ENCODE results near the gene LANCL2.

The LANCL2 gene

DNA sequence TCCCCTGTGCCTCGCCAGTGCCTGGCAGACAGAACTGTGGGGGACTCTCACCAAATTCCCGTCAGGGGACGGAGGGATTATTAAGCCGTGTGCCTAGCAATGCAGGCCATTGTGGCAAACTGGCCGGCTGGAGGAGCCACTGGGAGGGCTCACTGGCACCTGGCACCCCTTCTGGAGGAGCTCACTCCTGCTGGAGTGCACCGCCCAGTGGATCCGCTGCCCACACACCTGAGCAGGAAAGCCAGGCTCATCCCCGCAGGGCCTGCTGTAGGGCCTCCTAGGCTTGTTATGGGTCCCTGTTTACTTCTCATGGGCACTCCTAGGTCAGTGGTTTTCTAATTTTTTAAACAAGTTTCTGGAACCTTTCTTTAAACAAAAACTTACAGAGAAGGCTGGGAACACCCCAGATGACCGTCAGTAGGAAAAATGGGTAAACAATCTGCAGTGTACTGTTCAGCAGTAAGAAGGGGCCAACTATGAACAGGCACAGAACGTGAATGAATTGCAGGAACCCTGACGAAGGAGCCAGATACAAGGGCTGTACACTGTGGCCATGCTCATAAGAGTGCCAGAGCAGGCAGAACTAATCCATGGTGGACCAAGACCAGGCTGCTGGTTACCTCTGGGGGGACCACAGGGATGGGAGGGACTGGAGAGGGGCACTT, 64.8 kb downstream of the LANCL2 start:
- FAIRE-seq (no peak), DNase-seq (ENCODE audit: insufficient read length, low spot score) (no peak)
- no peak for TF ChIP-seq POLR2A (IDR thresholded peaks at IDR 0.05; ENCODE audit: low read depth, low read length)

GRCh38 chr7:55431898-55432297, 66.8 kb downstream of the LANCL2 start:
- FAIRE-seq (no peak), DNase-seq (ENCODE audit: insufficient read length, low spot score) (no peak)
- no peak for TF ChIP-seq POLR2A (IDR thresholded peaks at IDR 0.05; ENCODE audit: low read depth, low read length)

DNA sequence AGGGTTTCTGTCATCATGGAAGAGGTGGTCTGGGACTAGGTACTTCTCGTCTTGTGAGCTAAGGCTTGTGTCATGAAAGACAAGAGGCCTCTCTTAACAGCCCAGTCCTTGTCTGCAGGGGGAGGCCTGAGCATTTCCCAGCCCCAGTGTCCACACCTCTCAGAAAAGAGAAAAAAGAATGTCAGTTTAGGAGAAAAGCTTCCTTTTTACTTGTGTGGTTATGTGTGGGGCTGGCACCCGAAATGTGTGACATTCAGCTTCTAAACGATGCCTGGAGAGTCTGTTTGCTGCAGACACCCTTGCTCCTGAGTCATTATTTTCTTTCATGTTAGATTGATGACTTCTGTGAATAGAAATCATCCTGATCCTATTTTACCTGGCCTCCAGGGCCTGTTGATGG, 67.4 kb downstream of the LANCL2 start:
- no peak for TF ChIP-seq POLR2A (IDR thresholded peaks at IDR 0.05; ENCODE audit: low read depth, low read length)
- DNase-seq (ENCODE audit: insufficient read length, low spot score) (no peak), FAIRE-seq (no peak)

DNA sequence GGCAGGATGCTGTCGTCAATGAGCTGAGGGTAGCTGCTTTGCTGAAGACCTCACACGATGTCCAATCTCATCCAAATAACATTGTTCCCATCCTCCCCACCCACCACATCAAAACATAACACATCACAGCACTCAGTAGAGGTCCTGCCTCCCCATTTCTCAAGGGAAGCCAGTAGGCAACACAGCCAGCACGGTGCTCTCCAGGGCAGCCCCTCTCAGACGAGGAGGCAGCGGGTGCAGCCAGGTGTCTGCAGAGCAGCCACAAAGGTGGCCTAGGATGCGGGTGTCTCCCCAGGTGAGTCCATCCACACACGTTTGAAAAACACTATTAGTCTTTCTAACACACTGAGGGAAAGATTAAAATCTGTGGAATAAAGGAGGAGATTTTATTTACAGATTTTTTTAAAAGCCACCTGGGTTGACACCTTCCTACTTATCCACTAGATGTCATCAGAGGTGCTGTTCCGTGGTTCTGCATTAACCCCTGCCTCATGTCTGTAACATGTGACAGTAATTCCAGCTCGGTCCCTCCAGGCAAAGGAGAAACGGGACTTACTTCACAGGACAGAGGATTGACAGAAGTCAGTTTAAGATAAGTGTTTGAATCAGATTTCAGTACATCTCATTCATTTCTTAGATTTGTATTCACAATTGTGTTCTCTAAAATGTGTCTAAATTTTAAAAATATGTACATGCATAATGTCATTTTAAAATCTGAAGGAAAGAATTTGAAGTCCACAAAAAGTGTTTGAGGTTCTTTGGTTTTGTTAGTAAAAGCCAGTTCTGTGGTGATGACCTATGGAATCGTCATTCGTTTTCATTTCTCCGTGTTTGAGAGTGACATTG, 68.0 kb downstream of the LANCL2 start:
- no peak for FAIRE-seq
- TF ChIP-seq POLR2A (IDR thresholded peaks at IDR 0.05; ENCODE audit: low read depth, low read length): no peak
- DNase-seq (ENCODE audit: insufficient read length, low spot score): peak; percentile 72

- TF ChIP-seq POLR2A (IDR thresholded peaks at IDR 0.05; ENCODE audit: low read depth, low read length): no peak
- FAIRE-seq: no peak
- DNase-seq (ENCODE audit: insufficient read length, low spot score): no peak
Measured at GRCh38 chr7:55435466-55435865, 70.3 kb downstream of the LANCL2 start.

GRCh38 chr7:55436457-55436856, 71.3 kb downstream of the LANCL2 start:
- TF ChIP-seq POLR2A (IDR thresholded peaks at IDR 0.05; ENCODE audit: low read depth, low read length): no peak
- FAIRE-seq (no peak), DNase-seq (ENCODE audit: insufficient read length, low spot score) (no peak)

GRCh38 chr7:55437375-55437774, 72.2 kb downstream of the LANCL2 start:
- DNase-seq (ENCODE audit: insufficient read length, low spot score): no peak
- no peak for FAIRE-seq
- TF ChIP-seq POLR2A (IDR thresholded peaks at IDR 0.05; ENCODE audit: low read depth, low read length): no peak

DNA sequence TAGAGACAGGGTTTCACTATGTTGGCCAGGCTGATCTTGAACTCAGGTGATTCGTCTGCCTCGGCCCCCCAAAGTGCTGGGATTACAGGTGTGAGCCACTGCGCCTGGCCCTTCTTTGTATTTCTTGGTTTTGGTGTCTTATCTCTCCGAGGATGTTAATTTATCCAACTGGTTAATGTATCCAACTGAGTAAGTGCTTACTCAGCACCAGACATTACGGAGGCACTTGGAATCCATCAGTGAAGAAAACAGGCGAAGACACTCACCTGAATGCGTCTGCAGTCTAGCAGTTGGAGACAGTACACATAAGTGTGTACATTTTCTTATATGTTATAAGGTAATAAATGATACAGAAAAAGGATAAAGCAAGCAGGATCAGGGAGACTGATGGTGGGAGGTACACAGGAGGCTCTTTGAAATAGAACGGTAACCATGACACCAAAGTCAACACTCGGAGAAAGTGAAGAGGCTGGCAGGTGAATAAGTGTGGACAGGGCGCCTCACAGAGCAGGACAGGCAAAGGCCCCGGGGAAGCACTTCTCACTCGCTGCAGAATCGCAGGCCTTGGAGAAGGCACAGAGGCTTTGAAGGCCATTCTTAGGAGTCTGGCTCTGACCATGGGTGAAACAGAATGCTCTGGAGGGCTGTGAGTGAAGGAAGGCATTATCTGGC, 73.1 kb downstream of the LANCL2 start:
- no peak for FAIRE-seq
- TF ChIP-seq POLR2A (IDR thresholded peaks at IDR 0.05; ENCODE audit: low read depth, low read length): no peak
- no peak for DNase-seq (ENCODE audit: insufficient read length, low spot score)

DNA sequence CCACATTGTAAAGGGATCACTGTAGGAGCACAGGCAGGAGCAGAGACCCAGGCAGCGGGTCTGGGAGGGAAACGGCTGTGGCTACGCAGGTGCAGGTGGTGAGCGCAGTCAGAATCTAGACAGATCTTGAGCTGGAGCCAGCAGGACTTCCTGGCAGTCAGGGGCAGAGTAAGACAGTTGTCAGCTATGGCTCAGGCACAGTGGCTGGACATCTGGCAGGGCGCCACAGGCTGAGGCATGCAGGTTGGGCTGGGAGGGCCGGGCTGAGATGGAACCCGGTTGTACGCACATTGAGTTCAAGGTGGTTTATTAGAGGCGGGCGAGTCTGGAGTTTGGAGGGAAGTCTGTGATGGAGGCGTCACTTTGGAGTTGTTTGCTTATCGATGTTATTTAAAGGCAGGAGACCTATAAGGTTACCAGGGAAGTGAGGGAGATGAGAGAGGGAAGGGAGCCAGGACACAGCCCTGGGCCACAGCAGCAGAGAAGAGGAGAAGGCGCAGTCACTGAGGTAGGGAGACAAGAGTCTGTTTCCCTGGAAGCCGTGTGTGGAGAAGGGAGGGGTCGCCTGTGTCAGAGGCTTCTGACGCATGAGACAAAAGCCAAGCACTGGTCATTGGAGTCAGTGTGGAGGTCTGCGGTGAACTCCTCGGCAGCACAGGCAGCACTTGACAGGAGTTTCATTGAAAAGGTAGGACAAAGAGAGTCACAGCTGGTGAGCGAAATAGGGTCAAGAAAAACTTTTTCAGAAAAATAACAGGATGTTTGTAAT, 73.8 kb downstream of the LANCL2 start:
- FAIRE-seq (no peak), DNase-seq (ENCODE audit: insufficient read length, low spot score) (no peak)
- no peak for TF ChIP-seq POLR2A (IDR thresholded peaks at IDR 0.05; ENCODE audit: low read depth, low read length)

GRCh38 chr7:55439627-55440026, 74.5 kb downstream of the LANCL2 start:
- no peak for TF ChIP-seq POLR2A (IDR thresholded peaks at IDR 0.05; ENCODE audit: low read depth, low read length)
- DNase-seq (ENCODE audit: insufficient read length, low spot score): no peak
- FAIRE-seq: no peak

DNA sequence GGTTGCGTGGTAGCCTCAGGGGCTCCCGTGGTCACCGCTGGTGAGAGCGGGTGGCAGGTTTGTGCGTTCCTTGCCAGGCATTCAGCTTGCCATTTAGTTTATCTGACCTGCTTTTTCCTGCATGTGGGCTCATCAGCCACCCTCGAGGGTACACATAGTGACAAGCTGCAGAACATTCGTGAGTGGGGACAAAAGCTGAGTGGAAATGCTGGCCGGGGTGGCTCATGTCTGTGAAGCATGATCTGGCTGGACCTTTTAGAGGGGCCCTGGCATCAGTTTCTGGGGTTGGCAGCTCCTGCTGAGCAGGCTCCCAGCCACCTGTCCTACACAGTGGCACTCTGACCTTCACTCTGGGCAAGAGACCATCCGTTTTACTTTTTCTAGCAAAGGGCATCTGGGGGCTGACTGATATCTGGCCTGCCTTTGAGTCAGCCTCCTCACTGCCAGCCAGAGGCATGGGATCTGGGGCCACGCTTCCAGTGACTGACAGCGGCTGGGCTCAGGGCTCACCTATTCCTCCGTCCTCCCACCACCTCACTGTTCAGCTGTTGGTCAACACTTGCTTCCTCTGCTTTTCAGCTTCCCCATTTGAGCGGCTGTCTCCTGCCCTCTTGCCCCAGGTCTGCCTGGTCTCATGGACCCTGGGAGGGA, 75.0 kb downstream of the LANCL2 start:
- TF ChIP-seq POLR2A (IDR thresholded peaks at IDR 0.05; ENCODE audit: low read depth, low read length): no peak
- no peak for FAIRE-seq
- DNase-seq (ENCODE audit: insufficient read length, low spot score): no peak

DNA sequence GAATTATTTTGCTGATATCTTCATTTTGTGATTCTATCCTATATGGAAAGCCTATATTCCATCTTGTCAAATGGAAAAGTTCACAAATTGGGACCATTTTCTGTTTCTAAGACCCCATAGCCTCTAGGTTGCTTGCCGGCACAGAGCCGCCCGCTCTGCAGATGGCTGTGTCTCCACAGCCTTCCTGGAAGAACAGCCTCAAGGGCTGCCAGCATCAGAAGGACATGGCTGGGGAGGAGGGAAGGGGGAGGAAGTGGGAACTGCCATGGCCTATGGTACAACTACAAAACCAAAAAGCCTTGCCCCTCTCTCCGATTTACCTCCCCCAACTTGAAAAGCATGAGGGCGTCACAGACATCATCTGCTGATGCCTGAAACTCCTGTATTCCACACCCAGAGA, 75.9 kb downstream of the LANCL2 start:
- TF ChIP-seq POLR2A (IDR thresholded peaks at IDR 0.05; ENCODE audit: low read depth, low read length): no peak
- no peak for DNase-seq (ENCODE audit: insufficient read length, low spot score)
- no peak for FAIRE-seq

GRCh38 chr7:55441774-55442522, 76.8 kb downstream of the LANCL2 start:
- TF ChIP-seq POLR2A (IDR thresholded peaks at IDR 0.05; ENCODE audit: low read depth, low read length): no peak
- FAIRE-seq (no peak), DNase-seq (ENCODE audit: insufficient read length, low spot score) (peak; percentile 73)
